SKM-1 treated with dmso at 0.1 percent for 144 hours (cell line): ENCODE results near the gene EP300.
A peak's percentile ranks its signal among the peaks of the same experiment; 100 is the strongest.
"Not testable (repeated sequence)": the region's sequence is repeated elsewhere in the genome, so short reads cannot be mapped to it uniquely, and the experiment has no call there.

ENCODE experiments used
- DNase-seq: peaks from one replicate; lab custom pipeline; 2025; ENCODE audit not compliant: unreplicated experiment; lab: John Stamatoyannopoulos, UW

Gene EP300

DNA sequence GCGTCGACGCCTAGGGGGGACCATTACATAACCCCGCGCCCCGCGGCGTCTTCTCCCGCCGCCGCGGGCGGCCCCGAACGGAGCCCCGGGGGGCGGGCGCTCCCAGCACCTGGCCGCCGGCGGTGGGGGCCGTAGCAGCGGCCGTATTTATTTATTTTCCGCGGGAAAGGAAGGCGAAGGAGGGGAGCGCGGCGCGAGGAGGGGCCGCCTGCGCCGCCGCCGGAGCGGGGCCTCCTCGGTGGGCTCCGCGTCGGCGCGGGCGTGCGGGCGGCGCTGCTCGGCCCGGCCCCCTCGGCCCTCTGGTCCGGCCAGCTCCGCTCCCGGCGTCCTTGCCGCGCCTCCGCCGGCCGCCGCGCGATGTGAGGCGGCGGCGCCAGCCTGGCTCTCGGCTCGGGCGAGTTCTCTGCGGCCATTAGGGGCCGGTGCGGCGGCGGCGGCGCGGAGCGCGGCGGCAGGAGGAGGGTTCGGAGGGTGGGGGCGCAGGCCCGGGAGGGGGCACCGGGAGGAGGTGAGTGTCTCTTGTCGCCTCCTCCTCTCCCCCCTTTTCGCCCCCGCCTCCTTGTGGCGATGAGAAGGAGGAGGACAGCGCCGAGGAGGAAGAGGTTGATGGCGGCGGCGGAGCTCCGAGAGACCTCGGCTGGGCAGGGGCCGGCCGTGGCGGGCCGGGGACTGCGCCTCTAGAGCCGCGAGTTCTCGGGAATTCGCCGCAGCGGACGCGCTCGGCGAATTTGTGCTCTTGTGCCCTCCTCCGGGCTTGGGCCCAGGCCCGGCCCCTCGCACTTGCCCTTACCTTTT is at the start of gene EP300:
Gene EP300, plus strand, starts transcription at position 570 of the 795 bp plus-strand sequence. CDS start 413 bp downstream, outside the sequence.
- DNase-seq, result peak; percentile 70

DNA sequence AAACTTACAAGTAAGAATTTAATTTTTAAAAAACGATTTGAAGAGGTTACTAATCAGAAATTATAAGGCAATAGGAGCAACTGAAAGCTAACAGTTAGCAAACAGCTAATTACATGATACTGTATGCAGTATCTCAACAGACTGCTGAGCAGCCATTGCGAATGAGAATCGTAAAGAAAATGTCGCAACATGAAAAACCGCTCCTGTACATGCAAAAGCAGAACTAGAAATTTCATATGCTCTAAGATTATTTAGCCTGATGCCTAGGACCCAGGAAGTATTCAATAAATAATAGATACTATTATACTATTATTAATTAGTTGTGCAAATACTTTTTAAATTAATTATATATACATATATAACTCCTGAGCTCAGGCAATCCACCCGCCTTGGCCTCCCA is 48.7 kb upstream of the EP300 start:
- DNase-seq, result peak; percentile 90

- not testable (repeated sequence) for DNase-seq
Observed at GRCh38 chr22:41045575-41045974, 46.8 kb upstream of the EP300 start.

DNA sequence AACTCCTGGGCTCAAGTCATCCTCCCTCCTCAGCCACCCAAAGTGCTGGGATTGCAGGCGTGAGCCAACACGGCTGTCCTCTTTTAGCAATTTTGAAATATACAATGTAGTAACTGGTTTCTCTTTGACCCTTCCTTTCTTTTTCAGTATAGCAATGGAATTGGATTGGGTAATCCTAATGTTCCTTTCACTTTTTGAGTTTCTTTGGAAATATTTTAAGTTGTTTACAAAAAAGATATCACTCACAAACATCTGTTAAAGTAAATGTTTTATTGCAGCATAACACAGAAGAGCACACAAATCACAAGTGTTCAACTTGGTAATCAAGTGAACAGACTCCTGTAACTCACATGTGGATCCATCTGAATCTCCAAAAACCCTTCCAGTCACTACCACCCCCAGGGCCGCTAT is 44.6 kb upstream of the EP300 start:
- no peak for DNase-seq

GRCh38 chr22:41048345-41048744 is 44.0 kb upstream of the EP300 start:
- not testable (repeated sequence) for DNase-seq

- DNase-seq, result no peak
Observed at GRCh38 chr22:41048791-41049717, 43.3 kb upstream of the EP300 start.

DNA sequence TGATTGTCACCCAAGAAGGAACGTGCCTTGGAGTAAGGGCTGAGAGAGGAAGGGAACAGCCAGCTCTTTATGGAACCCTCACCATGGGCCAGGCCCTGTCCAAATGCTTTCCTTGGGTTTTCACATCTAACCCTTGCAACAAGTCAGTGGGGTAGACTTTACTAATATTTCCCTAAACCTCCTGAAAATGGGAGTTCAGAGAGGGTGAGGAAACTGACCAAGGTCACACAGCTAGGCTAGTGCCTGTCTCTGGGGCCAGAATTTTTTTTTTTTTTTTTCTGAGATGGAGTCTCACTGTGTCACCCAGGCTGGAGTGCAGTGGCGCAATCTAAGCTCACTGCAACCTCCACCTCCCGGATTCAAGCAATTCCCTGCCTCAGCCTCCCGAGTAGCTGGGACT is 42.6 kb upstream of the EP300 start:
- DNase-seq, result not testable (repeated sequence)

GRCh38 chr22:41050883-41051282 is 41.5 kb upstream of the EP300 start:
- no peak for DNase-seq

- DNase-seq, result no peak
Observed at GRCh38 chr22:41052661-41053490, 39.5 kb upstream of the EP300 start.

DNA sequence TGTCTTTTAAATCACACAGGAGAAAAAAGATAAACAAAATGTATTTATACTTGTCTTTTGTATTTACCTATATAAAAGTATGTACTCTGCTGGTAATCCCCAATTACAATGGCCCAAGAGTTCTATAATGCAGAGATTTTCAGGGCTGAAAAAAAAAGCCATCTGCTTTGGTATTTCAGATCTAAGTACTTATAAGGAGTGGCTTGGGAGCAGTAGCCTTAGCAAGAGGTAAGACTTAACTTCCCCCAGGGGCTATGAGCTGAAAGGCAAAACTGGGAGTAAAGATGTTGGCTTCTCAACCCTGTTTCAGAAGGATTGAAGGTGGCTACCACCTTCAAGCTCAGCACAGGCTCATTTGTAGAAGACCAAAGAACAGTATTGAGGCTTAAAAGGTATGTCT is 35.3 kb upstream of the EP300 start:
- no peak for DNase-seq

- DNase-seq, result no peak
Observed at GRCh38 chr22:41062146-41062545, 30.2 kb upstream of the EP300 start.

DNA sequence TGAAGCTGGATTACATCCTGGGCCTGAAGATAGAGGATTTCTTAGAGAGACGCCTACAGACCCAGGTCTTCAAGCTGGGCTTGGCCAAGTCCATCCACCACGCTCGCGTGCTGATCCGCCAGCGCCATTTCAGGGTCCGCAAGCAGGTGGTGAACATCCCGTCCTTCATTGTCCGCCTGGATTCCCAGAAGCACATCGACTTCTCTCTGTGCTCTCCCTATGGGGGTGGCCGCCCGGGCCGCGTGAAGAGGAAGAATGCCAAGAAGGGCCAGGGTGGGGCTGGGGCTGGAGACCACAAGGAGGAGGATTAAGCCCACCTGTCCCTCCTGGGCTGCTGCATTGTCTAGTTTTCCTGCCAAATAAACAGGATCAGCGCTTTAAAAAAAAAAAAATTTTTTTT is 28.1 kb upstream of the EP300 start:
- not testable (repeated sequence) for DNase-seq

- not testable (repeated sequence) for DNase-seq
Observed at GRCh38 chr22:41066341-41066740, 26.1 kb upstream of the EP300 start.

- DNase-seq, result not testable (repeated sequence)
Observed at GRCh38 chr22:41067968-41068367, 24.4 kb upstream of the EP300 start.

GRCh38 chr22:41070665-41071331 is 21.6 kb upstream of the EP300 start:
- no peak for DNase-seq

DNA sequence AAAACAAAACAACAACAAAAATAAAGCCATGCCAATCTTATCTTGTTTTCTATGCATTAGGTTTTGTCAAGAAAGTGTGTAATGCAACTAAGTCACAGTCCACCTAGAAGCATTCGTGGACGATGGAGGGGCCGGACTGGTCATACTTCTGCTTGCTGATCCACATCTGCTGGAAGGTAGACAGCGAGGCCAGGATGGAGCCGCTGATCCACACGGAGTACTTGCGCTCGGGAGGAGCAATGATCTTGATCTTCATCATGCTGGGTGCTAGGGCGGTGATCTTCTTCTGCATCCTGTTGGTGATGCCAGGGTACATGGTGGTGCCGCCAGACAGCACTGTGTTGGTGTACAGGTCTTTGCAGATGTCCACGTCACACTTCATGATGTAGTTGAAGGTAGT is 18.3 kb upstream of the EP300 start:
- DNase-seq, result no peak

GRCh38 chr22:41074466-41074865 is 17.9 kb upstream of the EP300 start:
- DNase-seq, result no peak

DNA sequence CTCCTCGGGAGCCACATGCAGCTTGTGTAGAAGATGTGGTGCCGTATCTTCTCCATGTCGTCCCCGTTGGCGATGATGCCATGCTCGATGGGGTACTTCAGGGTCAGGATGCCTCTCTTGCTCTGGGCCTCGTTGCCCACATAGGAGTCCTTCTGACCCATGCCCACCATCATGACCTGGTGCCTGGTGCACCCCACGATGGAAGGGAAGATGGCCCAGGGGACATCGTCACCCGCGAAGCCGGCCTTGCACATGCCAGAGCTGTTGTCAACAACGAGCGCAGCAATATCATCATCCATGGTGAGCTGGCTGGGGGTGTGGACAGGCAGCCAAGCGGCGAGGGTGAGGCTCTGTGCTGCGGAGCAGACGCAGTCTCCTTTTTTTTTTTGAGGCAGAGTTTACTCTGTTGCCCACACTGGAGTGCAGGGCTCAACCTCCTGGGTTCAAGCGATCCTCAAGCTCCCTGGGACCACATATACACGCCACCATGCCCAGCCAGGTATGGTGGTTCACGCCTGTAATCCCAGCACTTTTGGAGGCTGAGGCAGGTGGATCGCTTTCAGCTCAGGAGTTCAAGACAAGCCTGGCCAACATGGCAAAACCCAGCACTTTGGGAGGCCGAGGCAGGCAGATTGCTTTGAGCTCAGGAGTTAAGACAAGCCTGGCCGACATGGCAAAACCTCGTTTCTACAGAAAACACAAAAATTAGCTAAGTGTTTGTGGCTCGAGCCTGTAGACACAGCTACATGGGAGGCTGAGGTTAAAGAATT is 17.3 kb upstream of the EP300 start:
- no peak for DNase-seq

DNA sequence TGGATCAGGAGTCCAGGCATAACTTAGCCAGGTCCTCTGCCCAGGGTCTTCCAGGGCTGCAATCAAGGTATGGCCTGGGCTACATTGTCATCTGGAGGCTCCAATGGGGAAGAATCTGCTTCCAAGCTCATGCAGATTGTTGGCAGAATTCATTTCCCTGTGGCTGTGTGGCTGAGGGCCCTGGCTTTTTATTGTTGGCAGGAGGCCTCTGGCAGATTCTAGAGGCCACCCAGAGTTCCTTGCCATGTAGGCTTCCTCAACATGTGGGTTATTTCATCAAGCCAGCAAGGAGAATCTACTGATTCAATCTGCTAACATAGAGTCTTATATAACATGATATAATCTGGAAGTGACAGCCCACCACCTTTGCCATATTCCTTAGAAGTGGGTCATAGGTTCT is 16.4 kb upstream of the EP300 start:
- DNase-seq, result no peak

- no peak for DNase-seq
Observed at GRCh38 chr22:41076857-41077256, 15.5 kb upstream of the EP300 start.
